HL-60 (cell line): ENCODE results near the gene HOXB1.

Experiments used
- DNase-seq, 2 experiments: peaks; one replicate each; pipeline ENCODE4 v3.0.0-alpha.2; 2010 to 2020; ENCODE audit warnings: low read depth in 1 of 2, low spot score in 1 of 2
- H3K27ac ChIP-seq: fragments of 250-450 bp; sonication (Bioruptor Pico); replicated peaks from 2 replicates; pipeline ENCODE4 v1.5.1; 2020; ENCODE audit warnings: mild to moderate bottlenecking, moderate library complexity
- H3K27me3 ChIP-seq: fragments of 250-450 bp; sonication (Bioruptor Pico); 2 replicates; pipeline ENCODE4 v1.5.1; 2021; ENCODE audit warnings: mild to moderate bottlenecking, moderate library complexity; ENCODE audit not compliant: insufficient read depth, poor library complexity, severe bottlenecking
- H3K4me3 ChIP-seq: replicated peaks from 2 replicates; pipeline ENCODE4 v1.5.1; 2011; ENCODE audit warnings: mild to moderate bottlenecking, control low read depth, low read length; ENCODE audit not compliant: insufficient read depth
- CTCF ChIP-seq: IDR thresholded peaks from one replicate; pipeline ENCODE4 v1.5.1; 2011; ENCODE audit warnings: low read length, control low read depth, inconsistent platforms; ENCODE audit not compliant: insufficient read depth
- GABPA ChIP-seq: IDR thresholded peaks from 2 replicates; pipeline ENCODE4 v1.6.1; 2012; ENCODE audit warnings: low read depth
- POLR2AphosphoS5 ChIP-seq: IDR thresholded peaks from 2 replicates; pipeline ENCODE4 v1.6.1; 2012; ENCODE audit warnings: low read depth
- SPI1 ChIP-seq: IDR thresholded peaks from 2 replicates; pipeline ENCODE4 v1.6.1; 2012; ENCODE audit warnings: low read depth, mild to moderate bottlenecking, borderline replicate concordance
- TF ChIP-seq, protein P1 (sequence below): IDR thresholded peaks from 2 replicates; pipeline ENCODE4 v1.6.1; 2012; ENCODE audit warnings: low read depth; ENCODE audit not compliant: insufficient replicate concordance

The HOXB1 gene

GRCh38 chr17:48500435-48501426 is 30.1 kb downstream of the HOXB1 start:
- TF ChIP-seq CTCF (no peak), POLR2AphosphoS5 (no peak), GABPA (no peak), SPI1 (no peak)
- TF ChIP-seq, protein P1, sequence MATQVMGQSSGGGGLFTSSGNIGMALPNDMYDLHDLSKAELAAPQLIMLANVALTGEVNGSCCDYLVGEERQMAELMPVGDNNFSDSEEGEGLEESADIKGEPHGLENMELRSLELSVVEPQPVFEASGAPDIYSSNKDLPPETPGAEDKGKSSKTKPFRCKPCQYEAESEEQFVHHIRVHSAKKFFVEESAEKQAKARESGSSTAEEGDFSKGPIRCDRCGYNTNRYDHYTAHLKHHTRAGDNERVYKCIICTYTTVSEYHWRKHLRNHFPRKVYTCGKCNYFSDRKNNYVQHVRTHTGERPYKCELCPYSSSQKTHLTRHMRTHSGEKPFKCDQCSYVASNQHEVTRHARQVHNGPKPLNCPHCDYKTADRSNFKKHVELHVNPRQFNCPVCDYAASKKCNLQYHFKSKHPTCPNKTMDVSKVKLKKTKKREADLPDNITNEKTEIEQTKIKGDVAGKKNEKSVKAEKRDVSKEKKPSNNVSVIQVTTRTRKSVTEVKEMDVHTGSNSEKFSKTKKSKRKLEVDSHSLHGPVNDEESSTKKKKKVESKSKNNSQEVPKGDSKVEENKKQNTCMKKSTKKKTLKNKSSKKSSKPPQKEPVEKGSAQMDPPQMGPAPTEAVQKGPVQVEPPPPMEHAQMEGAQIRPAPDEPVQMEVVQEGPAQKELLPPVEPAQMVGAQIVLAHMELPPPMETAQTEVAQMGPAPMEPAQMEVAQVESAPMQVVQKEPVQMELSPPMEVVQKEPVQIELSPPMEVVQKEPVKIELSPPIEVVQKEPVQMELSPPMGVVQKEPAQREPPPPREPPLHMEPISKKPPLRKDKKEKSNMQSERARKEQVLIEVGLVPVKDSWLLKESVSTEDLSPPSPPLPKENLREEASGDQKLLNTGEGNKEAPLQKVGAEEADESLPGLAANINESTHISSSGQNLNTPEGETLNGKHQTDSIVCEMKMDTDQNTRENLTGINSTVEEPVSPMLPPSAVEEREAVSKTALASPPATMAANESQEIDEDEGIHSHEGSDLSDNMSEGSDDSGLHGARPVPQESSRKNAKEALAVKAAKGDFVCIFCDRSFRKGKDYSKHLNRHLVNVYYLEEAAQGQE = no peak
- DNase-seq = no peak
- Histone ChIP-seq H3K4me3 (no peak overlapping the region), H3K27me3 (peaks cover 11% of the 10 kb centered on the region), H3K27ac (no peak overlapping the region)

GRCh38 chr17:48499735-48500434 is 30.9 kb downstream of the HOXB1 start:
- DNase-seq = no peak
- H3K27ac ChIP-seq = no peak overlapping the region
- no peak for TF ChIP-seq SPI1
- no peak for TF ChIP-seq GABPA
- TF ChIP-seq, protein P1 = no peak
- no peak for TF ChIP-seq CTCF
- TF ChIP-seq POLR2AphosphoS5 = no peak
- peaks cover 9% of the 10 kb centered on the region for H3K27me3 ChIP-seq
- no peak overlapping the region for H3K4me3 ChIP-seq

DNA sequence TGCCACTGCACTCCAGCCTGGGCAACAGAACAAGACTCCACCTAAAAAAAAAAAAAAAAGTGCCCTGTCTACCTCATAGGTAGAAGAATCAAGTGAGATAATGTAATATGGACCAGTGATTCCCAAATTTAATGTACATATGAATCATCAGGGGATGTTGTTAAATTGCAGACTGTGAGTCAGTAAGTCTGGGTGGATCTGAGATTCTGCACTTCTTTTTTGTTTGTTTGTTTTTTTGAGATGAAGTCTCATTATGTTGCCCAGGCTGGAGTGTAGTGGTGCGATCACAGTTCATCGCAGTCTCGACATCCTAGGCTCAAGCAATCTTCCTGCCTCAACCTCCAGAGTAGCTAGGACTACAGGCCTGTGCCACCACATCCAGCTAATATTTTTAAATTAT is 31.6 kb downstream of the HOXB1 start:
- H3K4me3 ChIP-seq = no peak overlapping the region
- H3K27me3 ChIP-seq = peaks cover 13% of the 10 kb centered on the region
- no peak overlapping the region for H3K27ac ChIP-seq
- TF ChIP-seq SPI1 = no peak
- TF ChIP-seq POLR2AphosphoS5 = no peak
- no peak for TF ChIP-seq CTCF
- no peak for TF ChIP-seq GABPA
- TF ChIP-seq, protein P1 = no peak
- DNase-seq = no peak
